ENCODE data around the gene SKIC8.

SKIC8 gene

DNA sequence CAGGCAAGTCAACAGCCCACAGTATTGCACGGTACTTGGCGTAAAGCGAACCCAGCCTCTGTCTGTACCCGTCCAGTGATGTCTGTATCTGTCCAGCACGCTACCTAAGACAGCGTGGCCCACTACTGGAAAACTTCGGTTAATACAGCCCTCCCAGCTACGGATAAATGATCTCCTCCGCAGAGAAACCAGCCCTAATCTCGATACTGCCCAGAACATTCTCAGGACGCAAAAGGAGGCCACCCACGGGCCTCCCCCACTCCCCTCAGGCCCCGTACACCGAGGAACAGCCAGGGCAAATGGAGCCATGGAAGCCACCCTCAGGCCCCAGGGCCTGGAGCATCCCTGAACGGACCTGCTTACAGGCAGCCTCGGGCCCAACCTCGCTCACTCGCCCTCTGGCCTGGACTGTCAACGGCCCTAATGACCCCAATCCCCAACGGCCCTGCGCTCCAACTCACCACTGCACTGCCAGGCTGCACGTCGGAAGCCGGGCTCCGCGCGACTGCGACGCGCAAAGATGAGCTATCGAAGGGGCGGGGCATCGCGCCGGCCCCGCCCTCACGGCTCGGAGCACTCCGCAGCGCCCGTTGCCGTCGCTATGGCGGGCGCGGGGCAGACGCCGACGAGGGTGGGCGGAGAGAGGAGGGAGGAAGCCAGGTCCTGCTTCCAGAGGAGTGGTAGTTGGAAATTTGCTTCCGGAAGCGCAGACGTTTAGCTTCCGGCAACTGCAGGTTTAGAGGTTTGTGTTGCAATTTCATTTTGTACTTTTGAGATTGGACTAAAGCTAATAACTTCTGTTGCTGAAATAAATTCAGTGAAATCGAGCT lies at the start of gene SKIC8:
Gene SKIC8, minus strand, starts transcription at position 509 of the 830 bp plus-strand sequence. CDS start 3,923 bp downstream, outside the sequence.
- peak; percentile 76; the same call in 1 of the 2 replicates for TF ChIP-seq ZFX (IDR thresholded peaks at IDR 0.05)
- TF ChIP-seq CTCF (conservative IDR thresholded peaks at IDR 0.05) = no peak; the same call in 1 of the 2 replicates

DNA sequence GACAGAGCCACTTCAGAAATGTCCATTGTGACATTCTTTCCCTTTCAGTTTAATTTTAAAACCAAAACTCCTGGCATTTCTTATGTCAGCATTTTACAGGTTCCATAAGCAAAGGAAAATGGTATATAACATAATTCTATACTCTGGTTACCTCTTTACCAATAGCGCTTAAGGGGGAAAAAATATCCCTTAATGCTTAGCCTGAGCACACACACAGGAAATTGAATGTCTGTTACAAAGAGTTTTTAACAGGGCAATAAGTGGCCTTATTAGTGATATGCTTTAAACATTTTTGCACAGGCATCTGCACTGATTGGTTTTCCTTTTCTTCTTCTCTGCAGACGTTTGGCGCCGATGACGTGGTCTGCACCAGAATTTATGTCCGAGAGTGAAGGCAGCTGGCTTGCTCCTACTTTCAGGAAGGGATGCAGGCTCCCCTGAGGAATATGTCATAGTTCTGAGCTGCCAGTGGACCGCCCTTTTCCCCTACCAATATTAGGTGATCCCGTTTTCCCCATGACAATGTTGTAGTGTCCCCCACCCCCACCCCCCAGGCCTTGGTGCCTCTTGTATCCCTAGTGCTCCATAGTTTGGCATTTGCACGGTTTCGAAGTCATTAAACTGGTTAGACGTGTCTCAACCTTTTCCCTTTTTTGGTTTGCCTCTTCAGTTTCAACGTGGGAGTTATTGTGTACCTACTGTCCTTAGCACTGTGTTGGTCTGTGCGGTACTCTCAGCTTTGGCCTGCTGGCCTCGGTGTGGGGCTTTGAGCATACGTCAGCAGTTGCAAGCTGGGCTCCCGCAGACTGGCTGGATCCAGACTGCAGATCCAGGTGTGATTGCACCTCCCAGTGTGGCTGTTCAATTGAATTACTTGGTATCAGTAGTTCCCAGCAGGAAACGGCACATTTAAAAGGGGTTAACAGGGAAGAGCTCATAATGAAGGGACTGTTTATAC lies 48.5 kb upstream of the SKIC8 start:
- peak overlapping the region; percentile 60 for H3K27ac ChIP-seq

More for the DNA sequence above, at the start of gene SKIC8:
- H3K27ac ChIP-seq = peak within 1 kb of the TSS; percentile 74

GRCh38 chr15:78345396-78346125 lies 46.2 kb upstream of the SKIC8 start:
- H3K27ac ChIP-seq = no peak overlapping the region

More for the DNA sequence above, 48.5 kb upstream of the SKIC8 start:
- no peak for TF ChIP-seq ZFX (IDR thresholded peaks at IDR 0.05)

GRCh38 chr15:78343276-78344060 lies 44.1 kb upstream of the SKIC8 start:
- TF ChIP-seq CTCF (conservative IDR thresholded peaks at IDR 0.05) (no peak), ZFX (IDR thresholded peaks at IDR 0.05) (no peak)
- H3K27ac ChIP-seq = no peak overlapping the region

More at GRCh38 chr15:78345396-78346125, 46.2 kb upstream of the SKIC8 start:
- TF ChIP-seq CTCF (conservative IDR thresholded peaks at IDR 0.05) (no peak), ZFX (IDR thresholded peaks at IDR 0.05) (no peak)

DNA sequence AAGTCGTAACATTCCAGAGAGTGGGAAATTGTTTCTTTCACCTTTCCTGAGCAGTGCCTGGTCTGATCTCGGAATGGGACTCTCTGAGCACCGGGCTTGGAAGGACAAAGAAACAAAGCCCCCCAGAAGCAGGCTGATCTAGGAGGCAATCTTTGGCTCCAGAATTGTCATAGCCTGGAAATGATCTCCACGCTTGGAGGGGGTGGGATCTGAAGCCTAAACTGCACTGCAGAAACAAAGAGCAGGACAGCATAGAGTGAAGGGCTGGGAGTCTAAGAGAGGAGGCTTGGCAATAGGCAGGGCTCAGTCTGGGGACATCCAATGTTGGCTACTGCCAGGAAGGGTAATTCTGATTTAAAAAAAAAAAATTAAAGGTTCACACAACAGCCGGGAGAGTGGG lies 42.6 kb upstream of the SKIC8 start:
- TF ChIP-seq CTCF (conservative IDR thresholded peaks at IDR 0.05) = no peak
- TF ChIP-seq ZFX (IDR thresholded peaks at IDR 0.05) = no peak
- no peak overlapping the region for H3K27ac ChIP-seq

DNA sequence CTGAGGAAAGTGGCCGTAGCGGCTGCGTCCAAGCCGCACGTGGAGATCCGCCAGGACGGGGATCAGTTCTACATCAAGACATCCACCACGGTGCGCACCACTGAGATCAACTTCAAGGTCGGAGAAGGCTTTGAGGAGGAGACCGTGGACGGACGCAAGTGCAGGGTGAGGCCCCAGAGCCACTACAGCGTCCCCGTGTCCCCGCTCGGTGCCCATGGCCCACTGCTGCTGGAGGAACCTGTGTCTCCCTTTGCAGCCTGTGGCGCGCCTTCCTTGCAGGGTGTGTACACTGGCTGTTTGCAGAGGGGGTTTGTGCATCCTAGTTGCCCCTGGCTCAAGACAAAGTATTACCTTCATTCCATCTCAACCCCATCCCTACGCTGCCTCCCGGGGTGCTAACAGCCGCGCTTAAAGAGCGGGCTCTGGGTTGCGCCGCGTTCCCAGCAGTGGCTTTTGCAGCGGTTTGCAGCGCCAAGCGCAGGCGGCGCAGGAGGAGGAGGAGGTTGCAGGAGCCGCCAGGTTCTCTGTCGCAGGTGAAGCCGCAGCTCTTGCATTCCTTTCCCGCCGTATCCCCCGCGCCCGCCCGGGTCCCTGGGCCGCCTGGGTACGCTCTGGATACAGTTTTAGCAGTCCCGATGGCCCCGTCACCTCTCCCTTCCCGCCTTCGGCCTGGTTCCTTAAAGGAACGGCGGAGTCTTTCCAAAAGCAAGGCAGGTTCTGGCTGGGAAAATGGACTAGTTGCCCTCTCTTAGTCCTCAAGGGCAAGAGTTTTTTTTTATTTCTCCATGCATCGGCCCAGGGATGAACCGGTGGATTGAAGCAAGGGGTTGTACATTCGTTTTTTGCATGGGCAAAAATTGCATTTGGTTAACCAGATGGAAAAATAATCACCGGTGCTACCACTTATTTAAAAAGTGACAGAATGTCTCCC lies 41.9 kb upstream of the SKIC8 start:
- H3K27ac ChIP-seq = no peak overlapping the region
- TF ChIP-seq CTCF (conservative IDR thresholded peaks at IDR 0.05) (no peak), ZFX (IDR thresholded peaks at IDR 0.05) (no peak)
